H1 (cell line): ENCODE data around the gene STX16. TPM values are rescaled to one million over a fixed set of nuclear protein-coding genes. Genes with fewer than 3 reads are reported as not detected.

Source experiments
- ATF3 ChIP-seq: IDR thresholded peaks from 2 replicates; pipeline ENCODE4 v1.6.1; 2011; ENCODE audit warnings: low read depth, mild to moderate bottlenecking, low read length; ENCODE audit not compliant: insufficient read depth
- CHD7 ChIP-seq: fragments of 300-600 bp; sonication (generic); IDR thresholded peaks from 2 replicates; pipeline ENCODE4 v1.7.1; 2012; ENCODE audit warnings: low read length, moderate library complexity, mild to moderate bottlenecking, inconsistent platforms; ENCODE audit not compliant: insufficient replicate concordance
- EGR1 ChIP-seq: IDR thresholded peaks from 2 replicates; pipeline ENCODE4 v1.6.1; 2011; ENCODE audit warnings: low read depth, low read length, borderline replicate concordance
- GTF2F1 ChIP-seq: IDR thresholded peaks from 2 replicates; pipeline ENCODE4 v1.6.1; 2012; ENCODE audit warnings: low read depth, low read length, improper control_type of control experiment, borderline replicate concordance
- HDAC2 ChIP-seq, 2 experiments: fragments of 300-600 bp in 1 of 2; sonication (generic) in 1 of 2; IDR thresholded peaks; 2 replicates each; pipeline ENCODE4 v1.6.1; 2011 to 2012; ENCODE audit warnings: low read depth in 2 of 2, low read length in 2 of 2, mild to moderate bottlenecking in 2 of 2, moderate library complexity in 2 of 2, borderline replicate concordance in 1 of 2, inconsistent platforms in 1 of 2
- NRF1 ChIP-seq: IDR thresholded peaks from 2 replicates; pipeline ENCODE4 v1.6.1; 2011; ENCODE audit warnings: mild to moderate bottlenecking, low read depth, low read length, improper control_type of control experiment
- TBP ChIP-seq: IDR thresholded peaks from 2 replicates; pipeline ENCODE4 v1.6.1; 2011; ENCODE audit warnings: low read depth, low read length, improper control_type of control experiment
- polyA plus RNA-seq, 7 experiments: library from polyadenylated mRNA; depleted of rRNA in 3 of 7; stranded (reverse) in 5 of 7; unstranded in 2 of 7; fragments of >200 nt in 5 of 7; fragments of 200-250 nt in 2 of 7; gene quantifications; 1 replicate in 5 of 7; 2 replicates in 1 of 7; 4 replicates in 1 of 7; pipeline versions ENCODE4 v1.2.1 to v1.2.3, GENCODE V29; 2011 to 2013; ENCODE audit warnings: missing spikeins in 2 of 7, mixed read lengths in 2 of 7
- total RNA-seq: library from RNA; stranded (reverse); fragmentation: NEBNext Ultra II Directional; extraction: Animal tissue kit (Norgen Biotek cat#: 25700); gene quantifications from 2 replicates; pipeline ENCODE4 v1.2.1, GENCODE V29; 2021

The STX16 gene
- total and polyA plus RNA-seq, 2 of the 8 experiments (the other 6 are each of a cell fraction or from before 2014, with no cell fraction given) = 45.2 to 61.6 TPM

- TF ChIP-seq ATF3 (no peak), HDAC2 (IDR thresholded peaks at IDR 0.05; ENCODE audit: borderline replicate concordance in 1 of 2, low read depth in 2 of 2, low read length in 2 of 2) (no peak), GTF2F1 (no peak), CHD7 (no peak), NRF1 (no peak), EGR1 (no peak), TBP (no peak)
- TF ChIP-seq, all 59 proteins: peak for 0
Measured at GRCh38 chr20:58633161-58634053, 17.7 kb upstream of the STX16 start (continued).
